A549 (cell line): ENCODE measurements around the gene SYTL2. TPM values are rescaled to one million over a fixed set of nuclear protein-coding genes. Genes with fewer than 3 reads are reported as not detected.

Experiments used
- ATAC-seq, 2 experiments: fragments of 200-7000 bp in 1 of 2; fragments of >200 bp in 1 of 2; cut with Nextera tagmentation in 1 of 2; cut with Tn5 transposase in 1 of 2; 3 replicates each; pipeline versions ENCODE4 v1.8.0 to v1.9.1; 2018 to 2020; ENCODE audit warnings: mild to moderate bottlenecking in 1 of 2, moderate library complexity in 1 of 2
- CTCF ChIA-PET: fragments of 300-600 bp; sonication (Branson Sonifier 250); formaldehyde crosslinking; extraction: SDS; loops from one replicate; lab custom pipeline; 2021; ENCODE audit warnings: antibody characterized with exemption, inconsistent platforms; lab: Yijun Ruan, JAX
- POLR2A ChIA-PET: fragments of 350-600 bp; formaldehyde crosslinking; extraction: SDS; loops from one replicate; lab custom pipeline; 2021; ENCODE audit warnings: antibody characterized with exemption, inconsistent platforms; lab: Yijun Ruan, JAX
- DNase-seq, 2 experiments: peaks; one replicate each; pipeline versions ENCODE4 v3.0.0 to v3.0.0-alpha.2; 2011 to 2016; ENCODE audit warnings: low read depth in 1 of 2, low spot score in 1 of 2
- FAIRE-seq: peaks from 2 replicates; lab custom pipeline; 2011; peaks lifted over from hg19 to GRCh38; lab: Jason Lieb, UNC
- H3K27ac ChIP-seq, 2 experiments: fragments of >200 bp; sonication (Bioruptor Twin); formaldehyde crosslinking; 3 replicates each; pipeline ENCODE4 v1.5.1; 2016 to 2017
- H3K4me1 ChIP-seq: fragments of >200 bp; sonication (Bioruptor Twin); formaldehyde crosslinking; 3 replicates; pipeline ENCODE4 v1.6.1; 2016
- H3K4me2 ChIP-seq: fragments of >200 bp; sonication (Bioruptor Twin); formaldehyde crosslinking; 3 replicates; pipeline ENCODE4 v1.6.1; 2016
- H3K4me3 ChIP-seq: fragments of >200 bp; sonication (Bioruptor Twin); formaldehyde crosslinking; 3 replicates; pipeline ENCODE4 v1.5.1; 2016
- H3K9me3 ChIP-seq: fragments of >200 bp; sonication (Bioruptor Twin); formaldehyde crosslinking; 3 replicates; pipeline ENCODE4 v1.6.1; 2016
- BCL3 ChIP-seq: fragments of >200 bp; sonication (Bioruptor Twin); formaldehyde crosslinking; IDR thresholded peaks from 3 replicates; pipeline ENCODE4 v1.6.1; 2016
- CBX8 ChIP-seq: fragments of 200-600 bp; sonication (generic); IDR thresholded peaks from 2 replicates; pipeline ENCODE4 v1.6.1; 2016
- CEBPB ChIP-seq, 2 experiments: fragments of >200 bp in 1 of 2; sonication (Bioruptor Twin) in 1 of 2; formaldehyde crosslinking in 1 of 2; IDR thresholded peaks; 2 replicates each; pipeline ENCODE4 v1.6.1; 2012 to 2016
- EHMT2 ChIP-seq: fragments of 200-600 bp; sonication (generic); IDR thresholded peaks from 2 replicates; pipeline ENCODE4 v1.6.1; 2016; ENCODE audit warnings: antibody characterized with exemption, low read depth, mild to moderate bottlenecking, moderate library complexity
- EP300 ChIP-seq, 2 experiments: fragments of >200 bp; sonication (Bioruptor Twin); formaldehyde crosslinking; IDR thresholded peaks; 2 replicates in 1 of 2; 3 replicates in 1 of 2; pipeline ENCODE4 v1.6.1; 2016 to 2017
- FOSL2 ChIP-seq, 2 experiments: fragments of 450-650 bp in 1 of 2; fragments of >200 bp in 1 of 2; sonication (Bioruptor Twin) in 1 of 2; formaldehyde crosslinking; IDR thresholded peaks; 2 replicates each; pipeline versions ENCODE4 v1.5.0 to v1.6.1; 2016 to 2020; ENCODE audit warnings: mild to moderate bottlenecking in 1 of 2, moderate library complexity in 1 of 2
- GATA3 ChIP-seq: IDR thresholded peaks from 2 replicates; pipeline ENCODE4 v1.6.1; 2012; ENCODE audit warnings: borderline replicate concordance
- HOXA7 ChIP-seq: fragments of 250-450 bp; sonication (Bioruptor Pico); IDR thresholded peaks from 2 replicates; pipeline ENCODE4 v1.5.0; 2020; ENCODE audit warnings: mild to moderate bottlenecking, moderate library complexity
- HOXB13 ChIP-seq: fragments of 250-450 bp; sonication (Bioruptor Pico); IDR thresholded peaks from 2 replicates; pipeline ENCODE4 v1.5.0; 2020; ENCODE audit warnings: low read depth, mild to moderate bottlenecking, moderate library complexity
- HOXB5 ChIP-seq: fragments of 250-450 bp; sonication (Bioruptor Pico); IDR thresholded peaks from 2 replicates; pipeline ENCODE4 v1.5.0; 2020; ENCODE audit warnings: mild to moderate bottlenecking, moderate library complexity
- JUN ChIP-seq, 2 experiments: fragments of >200 bp; sonication (Bioruptor Twin); formaldehyde crosslinking; IDR thresholded peaks; 2 replicates in 1 of 2; 3 replicates in 1 of 2; pipeline ENCODE4 v1.6.1; 2016 to 2017
- JUNB ChIP-seq: fragments of >200 bp; sonication (Bioruptor Twin); formaldehyde crosslinking; IDR thresholded peaks from 2 replicates; pipeline ENCODE4 v1.6.1; 2016
- NR3C1 ChIP-seq: fragments of >200 bp; sonication (Bioruptor Twin); formaldehyde crosslinking; IDR thresholded peaks from 3 replicates; pipeline ENCODE4 v1.6.1; 2017
- RAD21 ChIP-seq, 2 experiments: fragments of >200 bp in 1 of 2; sonication (Bioruptor Twin) in 1 of 2; formaldehyde crosslinking in 1 of 2; IDR thresholded peaks in 1 of 2; conservative IDR thresholded peaks in 1 of 2; 2 replicates in 1 of 2; 3 replicates in 1 of 2; pipeline ENCODE4 v1.6.1; 2012 to 2018; ENCODE audit warnings: inconsistent platforms in 1 of 2
- RARB ChIP-seq: fragments of 250-450 bp; sonication (Bioruptor Pico); IDR thresholded peaks from 2 replicates; pipeline ENCODE4 v1.8.0; 2021; ENCODE audit warnings: mild to moderate bottlenecking, moderate library complexity
- RCOR1 ChIP-seq: fragments of 150-350 bp; IDR thresholded peaks from 2 replicates; pipeline ENCODE4 v1.6.1; 2014; ENCODE audit warnings: antibody characterized with exemption, low read length, low read depth
- RFX5 ChIP-seq: fragments of 450-650 bp; IDR thresholded peaks from 2 replicates; pipeline ENCODE4 v1.7.1; 2014; ENCODE audit warnings: antibody characterized with exemption, mild to moderate bottlenecking, moderate library complexity
- RNF2 ChIP-seq: fragments of 200-600 bp; sonication (generic); IDR thresholded peaks from 2 replicates; pipeline ENCODE4 v1.6.1; 2016; ENCODE audit warnings: low read depth, mild to moderate bottlenecking, antibody characterized with exemption, moderate library complexity, borderline replicate concordance
- SMC3 ChIP-seq: fragments of >200 bp; sonication (Bioruptor Twin); formaldehyde crosslinking; IDR thresholded peaks from 3 replicates; pipeline ENCODE4 v1.6.1; 2018; ENCODE audit warnings: inconsistent platforms
- SREBF2 ChIP-seq: fragments of 450-650 bp; IDR thresholded peaks from 2 replicates; pipeline ENCODE4 v1.6.1; 2014; ENCODE audit warnings: mild to moderate bottlenecking, moderate library complexity
- TP53 ChIP-seq: fragments of 250-450 bp; sonication (Bioruptor Pico); IDR thresholded peaks from 2 replicates; pipeline ENCODE4 v1.5.0; 2021; ENCODE audit warnings: mild to moderate bottlenecking, moderate library complexity
- ZSCAN20 ChIP-seq: fragments of 250-450 bp; sonication (Bioruptor Pico); IDR thresholded peaks from 2 replicates; pipeline ENCODE4 v1.8.0; 2022; ENCODE audit warnings: mild to moderate bottlenecking, moderate library complexity
- WGBS: methylation state at CpG from one replicate; pipeline ENCODE4 v1.1.6; 2017; ENCODE audit errors: missing lambda C conversion rate; 5-methylcytosine and 5-hydroxymethylcytosine counted together
- polyA plus RNA-seq, 4 experiments: library from polyadenylated mRNA; depleted of rRNA in 3 of 4; stranded (reverse); fragments of >200 nt; fragmentation: RNase III in 1 of 4; extraction: RNeasy Plus Mini Kit Qiagen cat#74134 plus additional on column Dnase treatment in 1 of 4; gene quantifications; 2 replicates in 3 of 4; 3 replicates in 1 of 4; pipeline ENCODE4 v1.2.3, GENCODE V29; 2011 to 2017
- TF ChIP-seq, protein P1 (sequence below): fragments of 450-650 bp; IDR thresholded peaks from 2 replicates; pipeline ENCODE4 v1.6.1; 2014; ENCODE audit warnings: antibody characterized with exemption
- TF ChIP-seq, protein P2 (sequence below): IDR thresholded peaks from 2 replicates; pipeline ENCODE4 v1.6.1; 2012; ENCODE audit warnings: low read depth, borderline replicate concordance
- TF ChIP-seq, protein P3 (sequence below): IDR thresholded peaks from 2 replicates; pipeline ENCODE4 v1.6.1; 2012

SYTL2 gene
- polyA plus RNA-seq, 2 of the 4 experiments (the other 2 are of a cell fraction), result 11.6 to 34.2 TPM

- peak in 1 of 2 experiments; percentile 16; a peak in 1 of 6 replicates for ATAC-seq
- ChIA-PET POLR2A (no interaction called here), CTCF (interaction anchor here (0.8 to 1.3 kb wide), 3 partner anchors 13 to 106 kb away, joined by 3 read pairs; partner anchors contain the start of gene CCDC83)
- Histone ChIP-seq H3K27ac (peak overlapping the region; percentile 67 to 81), H3K4me1 (peaks cover 56% of the 10 kb centered on the region), H3K4me3 (no peak overlapping the region), H3K4me2 (peak overlapping the region; percentile 78), H3K9me3 (no peaks in the 10 kb centered on the region)
- DNase-seq, result no peak
- WGBS, result 74% methylated on average over 3 of the region's 3 CpGs
- no peak for FAIRE-seq
- TF ChIP-seq RFX5 (no peak), ZSCAN20 (CRISPR knock-in tag) (no peak), TP53 (CRISPR knock-in tag) (no peak), HOXA7 (CRISPR knock-in tag) (no peak), HOXB13 (no peak), CBX8 (no peak), RARB (CRISPR knock-in tag) (no peak), SREBF2 (no peak), JUNB (no peak), RNF2 (no peak), EHMT2 (no peak), NR3C1 (no peak), HOXB5 (CRISPR knock-in tag) (no peak)
- TF ChIP-seq, protein P1, sequence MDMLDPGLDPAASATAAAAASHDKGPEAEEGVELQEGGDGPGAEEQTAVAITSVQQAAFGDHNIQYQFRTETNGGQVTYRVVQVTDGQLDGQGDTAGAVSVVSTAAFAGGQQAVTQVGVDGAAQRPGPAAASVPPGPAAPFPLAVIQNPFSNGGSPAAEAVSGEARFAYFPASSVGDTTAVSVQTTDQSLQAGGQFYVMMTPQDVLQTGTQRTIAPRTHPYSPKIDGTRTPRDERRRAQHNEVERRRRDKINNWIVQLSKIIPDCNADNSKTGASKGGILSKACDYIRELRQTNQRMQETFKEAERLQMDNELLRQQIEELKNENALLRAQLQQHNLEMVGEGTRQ, result no peak
- TF ChIP-seq, protein P2, sequence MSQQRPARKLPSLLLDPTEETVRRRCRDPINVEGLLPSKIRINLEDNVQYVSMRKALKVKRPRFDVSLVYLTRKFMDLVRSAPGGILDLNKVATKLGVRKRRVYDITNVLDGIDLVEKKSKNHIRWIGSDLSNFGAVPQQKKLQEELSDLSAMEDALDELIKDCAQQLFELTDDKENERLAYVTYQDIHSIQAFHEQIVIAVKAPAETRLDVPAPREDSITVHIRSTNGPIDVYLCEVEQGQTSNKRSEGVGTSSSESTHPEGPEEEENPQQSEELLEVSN, result no peak
Measured at GRCh38 chr11:85749287-85749834, 61.6 kb downstream of the SYTL2 start.

- FAIRE-seq, result no peak
- POLR2A ChIA-PET, result no interaction called here
Measured at GRCh38 chr11:85748455-85748891, 62.5 kb downstream of the SYTL2 start.

More at GRCh38 chr11:85748455-85748891, 62.5 kb downstream of the SYTL2 start:
- H3K9me3 ChIP-seq, result no peaks in the 10 kb centered on the region
- peak; percentile 42 to 78; a peak in 5 of 6 replicates for ATAC-seq
- 1% methylated on average over 6 of the region's 6 CpGs for WGBS
- H3K4me2 ChIP-seq, result peak overlapping the region; percentile 78
- H3K4me3 ChIP-seq, result no peak overlapping the region
- TF ChIP-seq, protein P1, result no peak
- TF ChIP-seq CEBPB (IDR thresholded peaks at IDR 0.05) (peak in 1 of 2 experiments; percentile 15; a peak in 2 of 4 replicates), SMC3 (0 out of 3 replicates have a peak, but pooled peaks have one; percentile 30), RNF2 (no peak), BCL3 (0 out of 3 replicates have a peak, but pooled peaks have one; percentile 57), JUN (IDR thresholded peaks at IDR 0.05) (peak; percentile 39 to 64; a peak in 2 of 5 replicates), EP300 (IDR thresholded peaks at IDR 0.05) (peak; percentile 64 to 66; a peak in 3 of 5 replicates), GATA3 (peak; percentile 73; the same call in 1 of the 2 replicates), FOSL2 (IDR thresholded peaks at IDR 0.05) (peak; percentile 65), FOSL2 (CRISPR knock-in tag; IDR thresholded peaks at IDR 0.05) (peak; percentile 75), JUNB (peak; percentile 86), RCOR1 (no peak), RAD21 (conservative IDR thresholded peaks at IDR 0.05 in 1 of 2, IDR thresholded peaks at IDR 0.05 in 1 of 2) (peak in 1 of 2 experiments; percentile 31; a peak in 3 of 5 replicates)
- TF ChIP-seq, protein P3, sequence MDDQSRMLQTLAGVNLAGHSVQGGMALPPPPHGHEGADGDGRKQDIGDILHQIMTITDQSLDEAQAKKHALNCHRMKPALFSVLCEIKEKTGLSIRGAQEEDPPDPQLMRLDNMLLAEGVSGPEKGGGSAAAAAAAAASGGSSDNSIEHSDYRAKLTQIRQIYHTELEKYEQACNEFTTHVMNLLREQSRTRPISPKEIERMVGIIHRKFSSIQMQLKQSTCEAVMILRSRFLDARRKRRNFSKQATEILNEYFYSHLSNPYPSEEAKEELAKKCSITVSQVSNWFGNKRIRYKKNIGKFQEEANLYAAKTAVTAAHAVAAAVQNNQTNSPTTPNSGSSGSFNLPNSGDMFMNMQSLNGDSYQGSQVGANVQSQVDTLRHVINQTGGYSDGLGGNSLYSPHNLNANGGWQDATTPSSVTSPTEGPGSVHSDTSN, result 0 out of 2 replicates have a peak, but pooled peaks have one; percentile 44
- peaks cover 56% of the 10 kb centered on the region for H3K4me1 ChIP-seq
- peak in 1 of 2 experiments; percentile 74 for DNase-seq
- H3K27ac ChIP-seq, result peak overlapping the region; percentile 67 to 81
- CTCF ChIA-PET, result interaction anchor here (0.7 to 1.3 kb wide), 4 partner anchors 14 to 300 kb away, joined by 3 to 4 read pairs (median 3); no protein-coding TSS in a partner anchor
